ENCODE data around the gene CEP89. TPM values are rescaled to one million over a fixed set of nuclear protein-coding genes. Genes with fewer than 3 reads are reported as not detected.

CEP89 gene
- total RNA-seq, 1 experiment from 2014 or later, result 39.9 TPM

GRCh38 chr19:32890326-32890725, 81.4 kb downstream of the CEP89 start:
- H3K27ac ChIP-seq (ENCODE audit: low read length), result no peak overlapping the region
- POLR2A ChIA-PET, result no interaction called here
- no peak for DNase-seq (ENCODE audit: low read depth, low spot score)
- no peak for ATAC-seq
- H3K4me3 ChIP-seq (ENCODE audit: low read depth in 2 of 2, low read length in 2 of 2), result no peak overlapping the region
- no TSS peak for BruUV-seq (replicated peaks)
- intact Hi-C loops (cut with micrococcal nuclease; ENCODE audit: unreplicated experiment), result no loop called here
- H3K36me3 ChIP-seq (ENCODE audit: control insufficient read depth, insufficient read depth, low read length), result no peaks in the 10 kb centered on the region
- TF ChIP-seq TCF7L2 (IDR thresholded peaks at IDR 0.05; ENCODE audit: low read depth, low read length) (no peak), POLR2AphosphoS5 (IDR thresholded peaks at IDR 0.05; ENCODE audit: low read depth, low read length) (no peak), SIN3A (IDR thresholded peaks at IDR 0.05; ENCODE audit: borderline replicate concordance, insufficient read depth, low read depth, low read length) (no peak)
- TF ChIP-seq, protein P1, sequence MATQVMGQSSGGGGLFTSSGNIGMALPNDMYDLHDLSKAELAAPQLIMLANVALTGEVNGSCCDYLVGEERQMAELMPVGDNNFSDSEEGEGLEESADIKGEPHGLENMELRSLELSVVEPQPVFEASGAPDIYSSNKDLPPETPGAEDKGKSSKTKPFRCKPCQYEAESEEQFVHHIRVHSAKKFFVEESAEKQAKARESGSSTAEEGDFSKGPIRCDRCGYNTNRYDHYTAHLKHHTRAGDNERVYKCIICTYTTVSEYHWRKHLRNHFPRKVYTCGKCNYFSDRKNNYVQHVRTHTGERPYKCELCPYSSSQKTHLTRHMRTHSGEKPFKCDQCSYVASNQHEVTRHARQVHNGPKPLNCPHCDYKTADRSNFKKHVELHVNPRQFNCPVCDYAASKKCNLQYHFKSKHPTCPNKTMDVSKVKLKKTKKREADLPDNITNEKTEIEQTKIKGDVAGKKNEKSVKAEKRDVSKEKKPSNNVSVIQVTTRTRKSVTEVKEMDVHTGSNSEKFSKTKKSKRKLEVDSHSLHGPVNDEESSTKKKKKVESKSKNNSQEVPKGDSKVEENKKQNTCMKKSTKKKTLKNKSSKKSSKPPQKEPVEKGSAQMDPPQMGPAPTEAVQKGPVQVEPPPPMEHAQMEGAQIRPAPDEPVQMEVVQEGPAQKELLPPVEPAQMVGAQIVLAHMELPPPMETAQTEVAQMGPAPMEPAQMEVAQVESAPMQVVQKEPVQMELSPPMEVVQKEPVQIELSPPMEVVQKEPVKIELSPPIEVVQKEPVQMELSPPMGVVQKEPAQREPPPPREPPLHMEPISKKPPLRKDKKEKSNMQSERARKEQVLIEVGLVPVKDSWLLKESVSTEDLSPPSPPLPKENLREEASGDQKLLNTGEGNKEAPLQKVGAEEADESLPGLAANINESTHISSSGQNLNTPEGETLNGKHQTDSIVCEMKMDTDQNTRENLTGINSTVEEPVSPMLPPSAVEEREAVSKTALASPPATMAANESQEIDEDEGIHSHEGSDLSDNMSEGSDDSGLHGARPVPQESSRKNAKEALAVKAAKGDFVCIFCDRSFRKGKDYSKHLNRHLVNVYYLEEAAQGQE (IDR thresholded peaks at IDR 0.05; ENCODE audit: insufficient read depth in 1 of 2, low read depth in 2 of 2, low read length in 1 of 2), result no peak
- TF ChIP-seq, protein P2, sequence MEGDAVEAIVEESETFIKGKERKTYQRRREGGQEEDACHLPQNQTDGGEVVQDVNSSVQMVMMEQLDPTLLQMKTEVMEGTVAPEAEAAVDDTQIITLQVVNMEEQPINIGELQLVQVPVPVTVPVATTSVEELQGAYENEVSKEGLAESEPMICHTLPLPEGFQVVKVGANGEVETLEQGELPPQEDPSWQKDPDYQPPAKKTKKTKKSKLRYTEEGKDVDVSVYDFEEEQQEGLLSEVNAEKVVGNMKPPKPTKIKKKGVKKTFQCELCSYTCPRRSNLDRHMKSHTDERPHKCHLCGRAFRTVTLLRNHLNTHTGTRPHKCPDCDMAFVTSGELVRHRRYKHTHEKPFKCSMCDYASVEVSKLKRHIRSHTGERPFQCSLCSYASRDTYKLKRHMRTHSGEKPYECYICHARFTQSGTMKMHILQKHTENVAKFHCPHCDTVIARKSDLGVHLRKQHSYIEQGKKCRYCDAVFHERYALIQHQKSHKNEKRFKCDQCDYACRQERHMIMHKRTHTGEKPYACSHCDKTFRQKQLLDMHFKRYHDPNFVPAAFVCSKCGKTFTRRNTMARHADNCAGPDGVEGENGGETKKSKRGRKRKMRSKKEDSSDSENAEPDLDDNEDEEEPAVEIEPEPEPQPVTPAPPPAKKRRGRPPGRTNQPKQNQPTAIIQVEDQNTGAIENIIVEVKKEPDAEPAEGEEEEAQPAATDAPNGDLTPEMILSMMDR (IDR thresholded peaks at IDR 0.05), result no peak
- H3K4me1 ChIP-seq (ENCODE audit: control insufficient read depth, insufficient read depth, low read length), result no peaks in the 10 kb centered on the region
- peaks cover 3% of the 10 kb centered on the region; the same call in 1 of the 2 replicates for H3K9me3 ChIP-seq (ENCODE audit: control insufficient read depth, insufficient read depth, low read depth, low read length)
- CTCF ChIA-PET, result no interaction called here
- no peaks in the 10 kb centered on the region for H3K27me3 ChIP-seq (ENCODE audit: control insufficient read depth, insufficient read depth, low read length)
- in situ Hi-C loops (cut with HindIII; ENCODE audit: low pct_unique_long_range_greater_than_20kb, low sequenced_read_pairs), result no loop called here

DNA sequence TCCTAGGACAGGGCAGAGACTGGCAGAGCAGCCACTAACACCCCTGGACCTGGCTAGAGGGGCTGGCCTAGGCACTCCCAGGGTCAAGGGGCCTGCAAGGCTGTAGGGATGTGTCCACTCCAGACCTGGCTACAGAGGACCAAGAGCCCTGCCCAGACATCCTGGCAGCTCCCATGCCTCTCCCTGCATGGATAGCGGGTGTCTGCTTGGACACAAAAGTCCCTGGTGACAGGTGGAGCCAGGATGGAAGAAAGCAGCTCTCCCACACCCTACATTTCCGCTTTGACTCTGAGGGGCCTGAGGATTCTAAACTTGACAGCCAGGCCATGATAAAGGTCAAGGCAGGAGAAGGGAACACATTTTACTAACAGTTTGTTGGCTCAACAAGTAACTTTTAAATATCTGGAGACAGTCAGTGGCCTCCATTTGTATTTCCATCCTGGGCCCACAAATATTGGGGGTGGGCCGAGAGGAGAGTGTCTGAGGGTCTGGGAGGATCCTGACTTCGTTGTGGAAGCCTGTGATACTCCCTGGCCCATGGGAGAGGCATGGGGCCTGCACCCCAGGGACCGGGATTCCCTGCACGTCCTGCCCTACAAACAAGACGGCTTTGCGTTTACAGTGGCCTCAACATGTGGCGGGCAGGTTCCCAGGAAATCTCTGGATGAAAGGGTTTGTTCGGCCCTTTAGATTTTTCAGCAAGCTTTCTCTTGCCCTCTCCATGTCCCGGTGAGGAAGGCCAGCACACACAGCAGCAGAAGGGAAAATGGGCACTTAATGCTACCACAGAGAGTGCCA, 82.4 kb downstream of the CEP89 start:
- intact Hi-C loops (cut with micrococcal nuclease; ENCODE audit: unreplicated experiment), result no loop called here
- no TSS peak for BruUV-seq (replicated peaks)
- CTCF ChIA-PET, result no interaction called here

More for the DNA sequence above, 82.4 kb downstream of the CEP89 start:
- DNase-seq (ENCODE audit: low read depth, low spot score) (no peak), ATAC-seq (no peak)
- Histone ChIP-seq H3K4me3 (ENCODE audit: low read depth in 2 of 2, low read length in 2 of 2) (no peak overlapping the region), H3K27ac (ENCODE audit: low read length) (no peak overlapping the region), H3K27me3 (ENCODE audit: control insufficient read depth, insufficient read depth, low read length) (no peaks in the 10 kb centered on the region), H3K9me3 (ENCODE audit: control insufficient read depth, insufficient read depth, low read depth, low read length) (peaks cover 3% of the 10 kb centered on the region; the same call in 1 of the 2 replicates), H3K4me1 (ENCODE audit: control insufficient read depth, insufficient read depth, low read length) (no peaks in the 10 kb centered on the region), H3K36me3 (ENCODE audit: control insufficient read depth, insufficient read depth, low read length) (no peaks in the 10 kb centered on the region)
- POLR2A ChIA-PET, result no interaction called here
- TF ChIP-seq, protein P2 (IDR thresholded peaks at IDR 0.05), result no peak
- TF ChIP-seq, protein P1 (IDR thresholded peaks at IDR 0.05; ENCODE audit: insufficient read depth in 1 of 2, low read depth in 2 of 2, low read length in 1 of 2), result no peak
- TF ChIP-seq POLR2AphosphoS5 (IDR thresholded peaks at IDR 0.05; ENCODE audit: low read depth, low read length) (no peak), SIN3A (IDR thresholded peaks at IDR 0.05; ENCODE audit: borderline replicate concordance, insufficient read depth, low read depth, low read length) (no peak), TCF7L2 (IDR thresholded peaks at IDR 0.05; ENCODE audit: low read depth, low read length) (no peak)
- in situ Hi-C loops (cut with HindIII; ENCODE audit: low pct_unique_long_range_greater_than_20kb, low sequenced_read_pairs), result no loop called here
